HEK293T (cell line): ENCODE results near the gene AGPAT1.

Experiments used
- CTCF ChIA-PET: fragments of 350-600 bp; formaldehyde crosslinking; extraction: SDS; loops from one replicate; lab custom pipeline; 2021; ENCODE audit warnings: antibody characterized with exemption, inconsistent platforms; lab: Yijun Ruan, JAX
- POLR2A ChIA-PET: fragments of 350-600 bp; formaldehyde crosslinking; extraction: SDS; loops from one replicate; lab custom pipeline; 2020; ENCODE audit warnings: antibody characterized with exemption, inconsistent platforms; lab: Yijun Ruan, JAX
- DNase-seq: peaks from one replicate; pipeline ENCODE4 v3.0.0; 2012; ENCODE audit warnings: mixed read lengths; ENCODE audit errors: extremely low spot score
- ARNT ChIP-seq: fragments of 450-650 bp; IDR thresholded peaks from 2 replicates; pipeline ENCODE4 v1.6.1; 2017; ENCODE audit warnings: mild to moderate bottlenecking
- BHLHE40 ChIP-seq: fragments of 450-650 bp; IDR thresholded peaks from 2 replicates; pipeline ENCODE4 v1.6.1; 2016; ENCODE audit warnings: mild to moderate bottlenecking, moderate library complexity, borderline replicate concordance
- CTBP1 ChIP-seq: fragments of 450-650 bp; IDR thresholded peaks from 2 replicates; pipeline ENCODE4 v1.6.1; 2016; ENCODE audit warnings: borderline replicate concordance
- ELF4 ChIP-seq: fragments of 450-650 bp; IDR thresholded peaks from 2 replicates; pipeline ENCODE4 v1.6.1; 2017; ENCODE audit warnings: antibody characterized with exemption
- FOXA1 ChIP-seq: fragments of 450-650 bp; IDR thresholded peaks from 2 replicates; pipeline ENCODE4 v1.6.1; 2016; ENCODE audit warnings: mild to moderate bottlenecking
- FOXK2 ChIP-seq: fragments of 450-650 bp; IDR thresholded peaks from 2 replicates; pipeline ENCODE4 v1.6.1; 2016; ENCODE audit warnings: mild to moderate bottlenecking
- FOXM1 ChIP-seq: fragments of 450-650 bp; IDR thresholded peaks from 2 replicates; pipeline ENCODE4 v1.6.1; 2017; ENCODE audit warnings: mild to moderate bottlenecking, borderline replicate concordance
- HDGF ChIP-seq: fragments of 450-650 bp; IDR thresholded peaks from 2 replicates; pipeline ENCODE4 v1.6.1; 2017; ENCODE audit warnings: antibody characterized with exemption, borderline replicate concordance
- L3MBTL2 ChIP-seq: fragments of 450-650 bp; conservative IDR thresholded peaks from 2 replicates; pipeline ENCODE4 v1.6.1; 2016; ENCODE audit warnings: mild to moderate bottlenecking
- LEF1 ChIP-seq: fragments of 450-650 bp; IDR thresholded peaks from 2 replicates; pipeline ENCODE4 v1.6.1; 2017; ENCODE audit warnings: mild to moderate bottlenecking, borderline replicate concordance
- NFRKB ChIP-seq: fragments of 450-650 bp; IDR thresholded peaks from 2 replicates; pipeline ENCODE4 v1.6.1; 2016; ENCODE audit warnings: mild to moderate bottlenecking, moderate library complexity
- PKNOX1 ChIP-seq: fragments of 450-650 bp; IDR thresholded peaks from 2 replicates; pipeline ENCODE4 v1.6.1; 2016
- SP1 ChIP-seq: fragments of 450-650 bp; IDR thresholded peaks from 2 replicates; pipeline ENCODE4 v1.6.1; 2017
- SUZ12 ChIP-seq: fragments of 450-650 bp; IDR thresholded peaks from 2 replicates; pipeline ENCODE4 v1.6.1; 2016; ENCODE audit warnings: mild to moderate bottlenecking
- TARDBP ChIP-seq: fragments of 450-650 bp; IDR thresholded peaks from 2 replicates; pipeline ENCODE4 v1.6.1; 2016
- ZNF384 ChIP-seq: fragments of 450-650 bp; IDR thresholded peaks from 2 replicates; pipeline ENCODE4 v1.6.1; 2016

AGPAT1 gene

GRCh38 chr6:32170294-32170693, 5.6 kb downstream of the AGPAT1 start:
- no peak for DNase-seq
- TF ChIP-seq ELF4 (no peak), FOXA1 (no peak), SUZ12 (no peak), BHLHE40 (no peak), NFRKB (no peak), SP1 (no peak), ARNT (no peak), ZNF384 (no peak), LEF1 (no peak), HDGF (no peak), TARDBP (no peak), FOXK2 (no peak), PKNOX1 (no peak), FOXM1 (no peak), CTBP1 (no peak), L3MBTL2 (no peak)
- POLR2A ChIA-PET, result no interaction called here
- CTCF ChIA-PET, result no interaction called here

GRCh38 chr6:32168807-32169591, 6.9 kb downstream of the AGPAT1 start:
- DNase-seq, result no peak
- POLR2A ChIA-PET, result interaction anchor here (0.6 to 2.0 kb wide), 3 partner anchors 8 to 64 kb away, joined by 3 to 10 read pairs (median 3); no protein-coding TSS in a partner anchor
- TF ChIP-seq BHLHE40, result no peak
- no peak for TF ChIP-seq FOXM1
- no peak for TF ChIP-seq TARDBP
- TF ChIP-seq HDGF, result no peak
- TF ChIP-seq FOXK2, result no peak
- no peak for TF ChIP-seq L3MBTL2
- no peak for TF ChIP-seq ARNT
- no peak for TF ChIP-seq CTBP1
- TF ChIP-seq LEF1, result no peak
- TF ChIP-seq NFRKB, result no peak
- no peak for TF ChIP-seq FOXA1
- no peak for TF ChIP-seq PKNOX1
- no peak for TF ChIP-seq ELF4
- no peak for TF ChIP-seq SP1
- no peak for TF ChIP-seq SUZ12
- no peak for TF ChIP-seq ZNF384
- CTCF ChIA-PET, result no interaction called here

- no peak for DNase-seq
- CTCF ChIA-PET, result interaction anchor here (1.2 kb wide), 1 partner anchor 49 kb away, joined by 3 read pairs; no protein-coding TSS in a partner anchor
- TF ChIP-seq TARDBP (no peak), FOXA1 (no peak), SP1 (no peak), HDGF (no peak), NFRKB (no peak), LEF1 (no peak), ELF4 (no peak), SUZ12 (no peak), FOXK2 (no peak), PKNOX1 (no peak), CTBP1 (no peak), FOXM1 (no peak), BHLHE40 (no peak), L3MBTL2 (no peak), ARNT (no peak)
- POLR2A ChIA-PET, result interaction anchor here (2.0 kb wide), 1 partner anchor 9 kb away, joined by 10 read pairs; no protein-coding TSS in a partner anchor
Observed at GRCh38 chr6:32168350-32168749, 7.5 kb downstream of the AGPAT1 start.

- DNase-seq, result no peak
- ChIA-PET POLR2A (interaction anchor here (2.0 kb wide), 1 partner anchor 9 kb away, joined by 10 read pairs; no protein-coding TSS in a partner anchor), CTCF (interaction anchor here (1.2 kb wide), 1 partner anchor 49 kb away, joined by 3 read pairs; no protein-coding TSS in a partner anchor)
- TF ChIP-seq FOXM1, result no peak
- TF ChIP-seq L3MBTL2, result no peak
- TF ChIP-seq LEF1, result no peak
- TF ChIP-seq TARDBP, result no peak
- no peak for TF ChIP-seq FOXK2
- TF ChIP-seq SP1, result no peak
- no peak for TF ChIP-seq BHLHE40
- no peak for TF ChIP-seq ZNF384
Observed at GRCh38 chr6:32167761-32168262, 8.1 kb downstream of the AGPAT1 start.

- no peak for DNase-seq
- POLR2A ChIA-PET, result interaction anchor here (1.7 to 3.1 kb wide), 3 partner anchors 10 to 38 kb away, joined by 4 to 19 read pairs (median 10); partner anchors contain the start of gene AGPAT1
- CTCF ChIA-PET, result interaction anchor here (1.2 kb wide), 1 partner anchor 48 kb away, joined by 3 read pairs; no protein-coding TSS in a partner anchor
- TF ChIP-seq FOXK2 (no peak), NFRKB (no peak), LEF1 (no peak), SUZ12 (no peak), PKNOX1 (no peak), ARNT (no peak), SP1 (no peak), ZNF384 (no peak)
Observed at GRCh38 chr6:32167154-32167760, 8.6 kb downstream of the AGPAT1 start.
